Measurements from ENCODE around the gene H3-3A.

- TF ChIP-seq POLR2AphosphoS5 (IDR thresholded peaks at IDR 0.05; ENCODE audit: low read depth, low read length) (no peak), POLR2A (IDR thresholded peaks at IDR 0.05; ENCODE audit: low read depth, low read length) (no peak; the same call in 1 of the 2 replicates)
These were observed 47.3 kb downstream of the H3-3A start for GRCh38 chr1:226109829-226110248.
